Astrocyte of the hippocampus (primary cell): ENCODE results near the gene GLT1D1.

Experiments used
- DNase-seq: peaks from one replicate; pipeline ENCODE4 v3.0.0; 2011; ENCODE audit warnings: low read depth, low spot score

GLT1D1 gene

DNA sequence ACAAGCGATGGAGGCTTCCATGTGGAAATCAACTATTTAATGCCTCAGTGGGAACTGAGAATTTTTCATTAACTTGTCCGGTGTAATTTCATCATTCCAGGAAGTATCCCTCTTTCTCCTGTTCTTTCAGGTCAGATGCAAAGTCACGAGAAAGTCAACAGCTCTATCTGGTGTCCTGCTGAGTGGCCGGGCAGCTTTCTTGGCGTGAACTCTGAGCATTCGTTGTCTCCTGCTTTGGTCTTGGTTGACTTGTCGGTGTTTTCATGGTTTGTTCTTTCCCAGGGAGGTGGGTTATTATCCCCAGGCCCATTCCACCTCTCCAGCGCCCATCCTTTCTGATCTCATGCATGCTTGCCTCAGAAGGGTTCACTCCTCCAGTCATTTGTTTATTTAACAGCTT is 149.1 kb downstream of the GLT1D1 start:
- DNase-seq: no peak

DNA sequence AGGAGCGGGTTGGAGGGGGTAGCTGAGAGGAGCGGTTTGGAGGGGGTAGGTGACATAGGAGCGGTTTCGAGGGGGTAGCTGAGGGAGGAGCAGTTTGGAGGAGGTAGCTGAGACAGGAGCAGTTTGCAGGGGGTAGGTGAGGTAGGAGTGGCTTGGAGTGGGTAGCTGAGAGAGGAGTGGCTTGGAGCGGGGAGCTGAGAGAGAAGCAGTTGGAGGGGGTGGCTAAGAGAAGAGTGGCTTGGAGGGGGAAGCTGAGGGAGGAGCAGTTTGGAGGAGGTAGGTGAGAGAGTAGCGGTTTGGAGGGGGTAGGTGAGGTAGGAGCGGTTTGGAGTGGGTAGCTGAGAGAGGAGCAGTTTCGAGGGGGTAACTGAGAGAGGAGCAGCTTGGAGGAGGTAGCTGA is 152.1 kb downstream of the GLT1D1 start:
- no peak for DNase-seq

DNA sequence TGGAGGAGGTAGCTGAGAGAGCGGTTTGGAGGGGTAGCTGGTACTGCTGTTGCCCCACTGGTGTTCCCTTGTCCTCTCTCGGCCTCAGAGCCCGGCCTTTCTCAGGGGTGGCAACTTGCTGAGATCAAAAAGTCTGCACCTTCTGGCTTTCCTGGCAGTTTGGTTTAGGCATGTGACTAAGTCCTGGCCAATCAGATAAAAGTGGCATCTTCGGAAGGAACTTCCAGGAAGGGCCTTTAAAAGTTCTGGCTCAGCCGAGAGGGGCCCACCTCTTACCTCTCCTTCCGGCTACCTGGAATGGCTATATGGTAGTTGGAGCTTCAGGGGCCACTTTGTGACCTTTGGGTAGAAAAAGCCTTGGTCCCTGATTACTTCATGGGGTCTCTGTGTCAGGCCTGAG is 152.6 kb downstream of the GLT1D1 start:
- no peak for DNase-seq

DNA sequence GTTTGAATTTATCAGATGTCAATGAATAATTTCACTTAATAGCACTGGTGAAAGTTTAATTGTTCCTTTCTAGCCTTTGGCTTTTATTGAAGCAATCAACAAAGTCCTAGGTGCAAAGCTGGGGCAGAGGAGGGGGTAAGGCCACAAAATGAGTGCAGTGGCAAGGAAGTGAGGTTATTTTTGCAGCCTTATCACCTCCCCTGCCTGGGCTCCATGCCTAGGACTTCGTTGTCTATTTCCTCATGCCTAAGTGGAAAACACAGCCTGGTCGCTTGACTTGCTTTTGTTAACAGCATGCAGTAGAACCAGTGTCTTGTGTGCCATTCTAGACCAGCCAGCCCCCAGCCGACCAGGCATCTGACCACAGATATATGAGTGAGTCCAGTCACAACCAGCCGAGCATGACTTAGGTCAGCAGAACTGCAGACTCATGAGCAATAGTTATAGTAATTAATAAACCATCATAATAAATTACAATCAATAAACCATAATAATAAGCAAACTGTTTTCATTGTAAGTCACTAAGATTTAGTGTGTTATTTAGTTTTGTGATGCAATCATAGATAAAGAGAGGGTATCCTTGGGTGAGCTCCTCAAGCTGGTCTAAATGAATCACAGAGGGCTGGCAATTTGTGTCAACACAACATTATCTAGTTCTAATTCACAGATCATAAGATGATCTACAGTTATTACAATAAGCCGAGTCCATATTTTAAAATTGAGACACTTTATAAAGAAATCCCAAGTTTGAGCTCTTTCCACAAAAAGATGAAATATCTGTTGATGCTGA is 156.8 kb downstream of the GLT1D1 start:
- no peak for DNase-seq

DNA sequence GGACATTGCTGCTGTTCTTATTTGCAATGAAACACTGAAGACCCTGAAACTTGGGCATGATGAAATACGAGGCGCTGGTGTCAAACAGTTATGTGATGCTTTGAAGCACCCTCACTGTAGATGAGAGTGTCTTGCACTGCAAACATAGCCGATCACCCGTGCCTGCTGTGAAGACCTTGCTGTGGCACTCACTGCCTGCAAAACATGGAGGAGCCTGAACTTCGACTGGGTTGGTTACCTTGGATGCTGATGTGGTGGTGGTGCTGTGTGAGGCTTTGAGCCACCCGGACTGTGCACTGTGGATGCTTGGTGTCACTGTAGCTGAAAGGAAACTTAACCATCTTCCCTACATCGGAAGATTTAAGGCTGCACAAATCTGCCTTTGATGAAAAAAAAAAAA is 162.9 kb downstream of the GLT1D1 start:
- DNase-seq: no peak

DNA sequence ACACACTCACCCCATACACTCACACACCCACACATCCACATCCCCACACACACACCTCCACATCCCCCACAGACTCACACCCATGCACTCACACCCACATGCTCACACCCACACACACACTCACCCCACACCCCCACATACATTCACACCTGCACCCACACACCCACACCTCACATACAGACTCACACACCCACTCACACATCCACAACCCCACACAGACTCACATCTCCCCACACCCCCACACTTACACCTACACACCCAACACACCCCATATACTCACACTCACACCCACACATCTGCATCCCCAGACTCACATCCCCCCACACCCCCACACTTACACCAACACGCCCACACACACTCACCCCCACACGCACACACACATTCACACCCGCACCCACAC is 171.8 kb downstream of the GLT1D1 start:
- no peak for DNase-seq

DNA sequence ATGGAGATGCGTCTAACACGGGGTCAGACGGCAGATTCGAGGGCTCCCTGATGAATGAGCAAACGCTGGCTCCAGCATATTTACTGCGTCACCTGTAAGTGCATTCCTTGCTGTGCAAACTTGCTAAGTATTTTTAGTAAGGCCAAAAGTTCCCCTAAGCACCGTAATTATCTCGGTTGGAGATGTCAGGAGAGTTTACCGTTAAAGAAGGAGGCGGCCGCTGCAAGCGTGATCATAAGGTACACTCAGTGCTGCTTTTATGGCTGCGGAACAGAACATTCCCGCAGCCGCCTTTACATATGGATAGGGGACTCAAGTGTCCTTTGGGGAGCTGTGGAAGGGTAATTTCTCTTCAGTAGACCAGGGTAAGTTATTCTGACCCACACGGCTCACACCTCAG is 175.6 kb downstream of the GLT1D1 start:
- DNase-seq: no peak
